ENCODE results near the gene DLEC1. TPM values are rescaled to one million over a fixed set of nuclear protein-coding genes. Genes with fewer than 3 reads are reported as not detected.
"Not testable (repeated sequence)": the region's sequence is repeated elsewhere in the genome, so short reads cannot be mapped to it uniquely, and the experiment has no call there.

DLEC1 gene
- total RNA-seq, 1 donor from 2014 or later, result 0.41 TPM

DNA sequence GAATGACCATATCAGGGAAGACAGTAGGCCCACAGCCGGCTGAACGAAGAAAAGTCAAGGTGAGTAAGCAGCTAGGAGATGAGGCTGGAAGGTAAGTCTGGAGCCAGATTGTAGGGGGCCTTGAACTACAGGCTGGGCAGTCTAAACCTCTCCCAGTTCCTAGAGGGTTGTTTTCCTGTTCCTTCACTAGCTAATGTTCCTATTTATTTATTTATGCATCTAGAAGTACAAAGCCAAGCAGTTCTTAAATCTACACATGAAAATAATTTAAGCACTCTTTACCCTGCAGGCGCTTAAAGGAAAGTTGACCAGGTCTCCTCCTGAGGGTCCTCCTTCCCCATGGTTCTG is 94.2 kb downstream of the DLEC1 start:
- FAIRE-seq, result no peak
- no peak for DNase-seq (ENCODE audit: low spot score in 2 of 2)

DNA sequence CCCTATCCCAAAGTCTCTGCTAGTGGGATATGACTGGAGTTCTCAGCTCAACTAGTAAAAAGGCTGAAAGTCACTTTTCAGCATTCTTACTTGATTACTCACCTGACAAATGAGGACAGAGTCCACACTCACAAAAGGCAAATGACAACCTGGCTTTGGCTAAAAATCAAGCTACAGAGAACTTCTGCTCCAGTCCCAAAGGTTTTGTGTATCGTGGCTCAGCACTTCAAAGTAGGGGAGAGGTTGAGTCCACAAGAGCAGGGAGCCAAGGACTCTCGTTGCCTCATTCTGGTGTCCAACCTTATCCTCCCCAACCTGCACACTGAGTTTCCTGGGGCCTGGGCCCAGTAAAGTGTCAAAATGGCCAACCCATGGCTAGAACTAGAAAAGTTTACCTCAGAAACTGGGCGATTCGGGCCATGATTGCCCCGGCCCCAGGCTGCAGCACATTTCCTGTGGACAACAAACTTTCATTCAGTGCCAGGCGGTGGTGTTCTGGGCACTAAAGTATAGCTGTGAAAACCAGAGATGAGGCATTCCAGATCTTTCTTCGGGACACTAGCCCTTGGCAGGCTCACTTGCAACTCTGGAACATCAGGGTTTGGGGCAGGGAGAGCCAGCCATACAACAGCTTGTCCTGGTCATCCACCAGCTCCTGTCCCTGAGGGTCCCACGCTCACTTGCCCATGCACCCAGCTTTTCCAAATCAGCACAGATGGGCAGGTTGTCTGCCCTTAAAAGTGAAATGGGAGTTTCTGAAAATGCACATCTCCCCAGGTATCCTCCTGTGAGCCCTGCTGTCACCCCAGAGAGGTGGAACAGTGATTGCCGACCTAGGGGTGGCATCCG is 94.8 kb downstream of the DLEC1 start:
- DNase-seq (ENCODE audit: low spot score in 2 of 2) (no peak), FAIRE-seq (no peak)

DNA sequence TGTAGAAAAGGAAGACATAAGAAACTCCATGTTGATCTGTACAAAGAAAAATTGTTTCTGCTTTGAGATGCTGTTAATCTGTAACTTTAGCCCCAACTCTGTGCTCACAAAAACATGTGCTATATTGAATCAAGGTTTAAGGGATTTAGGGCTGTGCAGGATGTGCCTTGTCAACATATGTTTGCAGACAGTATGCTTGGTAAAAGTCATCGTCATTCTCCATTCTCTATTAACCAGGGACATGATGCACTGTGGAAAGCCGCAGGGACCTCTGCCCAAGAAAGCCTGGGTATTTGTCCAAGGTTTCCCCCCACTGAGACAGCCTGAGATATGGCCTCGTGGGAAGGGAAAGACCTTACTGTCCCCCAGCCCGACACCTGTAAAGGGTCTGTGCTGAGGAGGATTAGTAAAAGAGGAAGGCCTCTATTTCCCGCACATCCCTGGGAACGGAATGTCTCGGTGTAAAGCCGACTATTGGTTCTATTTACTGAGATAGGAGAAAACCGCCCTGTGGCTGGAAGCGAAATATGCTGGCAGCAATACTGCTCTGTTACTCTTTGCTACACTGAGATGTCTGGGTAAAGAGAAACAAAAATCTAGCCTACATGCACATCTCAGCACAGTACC is 95.6 kb downstream of the DLEC1 start:
- not testable (repeated sequence) for DNase-seq (ENCODE audit: low spot score in 2 of 2); FAIRE-seq

- not testable (repeated sequence) for DNase-seq (ENCODE audit: low spot score in 2 of 2); FAIRE-seq
These were observed 96.7 kb downstream of the DLEC1 start for GRCh38 chr3:38135621-38136277.

DNA sequence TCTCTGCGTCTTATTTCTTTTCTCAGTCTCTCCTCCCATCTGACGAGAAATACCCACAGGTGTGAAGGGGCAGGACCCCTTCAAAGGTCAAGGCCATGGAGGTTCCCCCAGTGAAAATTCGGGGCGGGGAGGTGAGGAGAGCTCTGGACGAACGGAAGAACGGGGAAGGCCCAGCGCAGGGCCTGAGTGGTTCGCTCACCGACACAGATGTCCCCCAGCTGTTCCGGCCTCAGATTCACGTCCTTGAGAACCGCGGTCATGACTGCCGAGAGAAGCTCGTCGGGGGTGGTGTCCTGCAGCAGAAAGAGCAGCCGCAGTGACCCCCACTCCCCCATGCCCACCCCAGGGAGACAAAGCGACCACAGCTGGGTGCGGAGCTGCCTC is 97.4 kb downstream of the DLEC1 start:
- DNase-seq (ENCODE audit: low spot score in 2 of 2) (no peak), FAIRE-seq (no peak)

DNA sequence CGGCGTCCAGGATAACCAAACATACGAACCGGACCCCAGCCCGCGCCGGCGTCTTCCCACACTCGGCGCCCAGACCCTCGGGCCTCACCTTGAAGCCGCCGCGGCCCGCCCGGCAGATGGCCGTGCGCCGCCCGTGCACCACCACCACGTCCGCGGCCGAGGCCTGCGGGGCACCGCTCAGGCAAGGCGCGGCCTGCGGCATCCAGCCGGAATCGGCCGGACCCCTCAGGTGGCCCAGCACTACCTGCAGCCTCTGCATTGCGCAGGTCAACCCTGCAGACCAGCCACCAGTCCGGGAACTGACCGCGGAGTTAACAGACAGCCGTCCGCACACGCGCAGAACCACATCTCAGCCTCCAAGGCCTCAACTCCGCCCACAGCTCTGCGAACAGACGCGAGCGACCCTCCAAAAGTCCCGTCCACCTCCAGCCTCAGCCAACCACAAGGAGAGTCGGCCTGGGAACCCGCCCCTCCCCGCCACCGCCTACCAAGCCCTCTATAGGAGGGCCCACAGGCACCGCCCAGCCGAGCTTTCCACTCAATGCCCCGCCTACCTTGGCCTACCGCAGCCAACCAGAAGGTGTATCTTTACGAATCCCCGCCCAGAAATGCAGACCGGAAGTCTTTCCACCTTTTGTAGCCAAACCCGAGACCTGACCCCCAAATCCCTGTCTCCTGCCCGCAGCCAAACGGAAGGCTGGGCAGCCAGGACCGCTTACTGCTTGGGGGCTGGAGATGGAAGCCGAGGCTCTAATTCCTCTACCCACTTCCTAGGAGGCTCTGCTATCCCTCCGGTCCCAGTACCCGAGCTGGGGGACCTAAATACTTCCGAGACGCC is 98.0 kb downstream of the DLEC1 start, which contains the start of gene ACAA1:
Gene ACAA1, minus strand, starts transcription at position 351 of the 838 bp plus-strand sequence. Its CDS starts 92 bp downstream, at position 259.
- peak; percentile 76 for FAIRE-seq
- peak; percentile 97 to 98 for DNase-seq (ENCODE audit: low spot score in 2 of 2)

DNA sequence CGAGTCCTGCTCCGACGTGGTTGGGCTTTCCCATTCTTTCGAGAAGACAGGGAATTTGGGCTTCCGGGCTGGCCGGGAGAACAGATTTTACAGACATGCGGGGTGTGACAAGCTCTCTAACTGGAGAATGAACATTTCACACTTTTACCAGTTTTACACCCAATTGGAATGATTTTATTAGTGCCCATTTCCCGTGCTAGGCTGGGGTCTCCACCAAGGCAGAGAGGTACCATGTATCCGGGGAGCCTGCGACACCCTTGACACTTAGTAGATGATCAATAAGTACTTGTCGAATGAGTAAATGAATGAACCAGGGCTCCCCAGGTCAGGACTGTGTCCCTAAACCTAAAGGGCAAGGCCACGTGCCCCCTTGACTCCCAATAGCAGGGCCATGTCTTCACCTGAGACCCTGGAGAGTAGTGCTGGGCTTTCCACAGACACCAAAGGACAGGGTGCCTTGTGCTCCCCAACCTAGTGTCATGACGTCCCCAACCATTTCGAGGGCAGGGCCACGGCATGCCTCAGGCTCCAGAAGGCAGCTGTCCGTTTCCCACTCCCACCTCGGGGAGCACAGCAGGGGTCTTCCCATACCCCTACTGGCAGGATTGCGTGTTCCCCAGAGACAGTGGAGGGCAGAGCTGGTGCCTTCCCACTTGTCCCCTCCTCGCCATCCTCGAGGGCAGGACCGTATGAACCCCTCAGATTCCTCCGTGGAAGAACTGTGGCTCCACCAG is 98.8 kb downstream of the DLEC1 start:
- FAIRE-seq (no peak), DNase-seq (ENCODE audit: low spot score in 2 of 2) (peak in 1 of 2 donors; percentile 35)

DNA sequence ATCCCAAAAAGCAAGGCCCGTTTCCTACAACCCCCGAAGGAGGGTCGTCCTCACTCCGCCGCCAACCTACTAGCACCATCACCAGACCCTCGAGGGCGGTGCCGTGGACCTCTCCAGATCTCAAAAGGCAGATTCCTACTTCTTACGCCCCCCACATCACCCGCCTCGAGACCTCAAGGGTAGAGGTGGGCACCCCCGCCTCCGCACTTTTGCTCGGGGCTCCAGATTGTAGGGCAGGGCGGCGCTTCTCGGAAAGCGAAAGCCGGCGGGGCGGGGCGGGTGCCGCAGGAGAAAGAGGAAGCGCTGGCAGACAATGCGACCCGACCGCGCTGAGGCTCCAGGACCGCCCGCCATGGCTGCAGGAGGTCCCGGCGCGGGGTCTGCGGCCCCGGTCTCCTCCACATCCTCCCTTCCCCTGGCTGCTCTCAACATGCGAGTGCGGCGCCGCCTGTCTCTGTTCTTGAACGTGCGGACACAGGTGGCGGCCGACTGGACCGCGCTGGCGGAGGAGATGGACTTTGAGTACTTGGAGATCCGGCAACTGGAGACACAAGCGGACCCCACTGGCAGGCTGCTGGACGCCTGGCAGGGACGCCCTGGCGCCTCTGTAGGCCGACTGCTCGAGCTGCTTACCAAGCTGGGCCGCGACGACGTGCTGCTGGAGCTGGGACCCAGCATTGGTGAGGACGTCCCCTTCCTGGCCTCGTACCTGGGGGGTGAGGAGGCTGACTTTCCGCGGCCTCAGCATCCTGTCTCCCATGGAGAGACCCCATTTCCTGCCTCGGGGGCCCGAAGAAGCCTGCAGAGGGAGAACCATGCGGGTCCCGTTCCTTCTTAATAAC is 99.6 kb downstream of the DLEC1 start, which contains the start of gene MYD88:
Gene MYD88, plus strand, starts transcription at position 313 of the 842 bp plus-strand sequence. Its CDS starts 40 bp downstream, at position 353.
- FAIRE-seq, result no peak
- peak; percentile 33 to 57 for DNase-seq (ENCODE audit: low spot score in 2 of 2)

GRCh38 chr3:38139191-38139590 is 100.2 kb downstream of the DLEC1 start:
- FAIRE-seq (no peak), DNase-seq (ENCODE audit: low spot score in 2 of 2) (no peak)

DNA sequence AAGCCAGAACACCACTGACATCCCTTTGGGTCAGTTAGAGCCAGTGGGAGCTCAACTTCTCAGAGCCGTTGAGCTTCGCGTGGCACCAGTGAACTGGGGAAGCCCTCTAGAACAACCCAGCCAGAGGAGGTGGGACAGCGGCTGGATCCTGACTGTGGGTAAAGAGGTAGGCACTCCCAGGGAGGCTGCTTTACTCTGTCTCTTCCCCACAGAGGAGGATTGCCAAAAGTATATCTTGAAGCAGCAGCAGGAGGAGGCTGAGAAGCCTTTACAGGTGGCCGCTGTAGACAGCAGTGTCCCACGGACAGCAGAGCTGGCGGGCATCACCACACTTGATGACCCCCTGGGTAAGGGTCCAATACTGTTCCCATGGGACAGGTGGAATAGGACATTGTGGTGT is 100.6 kb downstream of the DLEC1 start:
- no peak for DNase-seq (ENCODE audit: low spot score in 2 of 2)
- no peak for FAIRE-seq

GRCh38 chr3:38140326-38141172 is 101.5 kb downstream of the DLEC1 start:
- no peak for FAIRE-seq
- no peak for DNase-seq (ENCODE audit: low spot score in 2 of 2)

DNA sequence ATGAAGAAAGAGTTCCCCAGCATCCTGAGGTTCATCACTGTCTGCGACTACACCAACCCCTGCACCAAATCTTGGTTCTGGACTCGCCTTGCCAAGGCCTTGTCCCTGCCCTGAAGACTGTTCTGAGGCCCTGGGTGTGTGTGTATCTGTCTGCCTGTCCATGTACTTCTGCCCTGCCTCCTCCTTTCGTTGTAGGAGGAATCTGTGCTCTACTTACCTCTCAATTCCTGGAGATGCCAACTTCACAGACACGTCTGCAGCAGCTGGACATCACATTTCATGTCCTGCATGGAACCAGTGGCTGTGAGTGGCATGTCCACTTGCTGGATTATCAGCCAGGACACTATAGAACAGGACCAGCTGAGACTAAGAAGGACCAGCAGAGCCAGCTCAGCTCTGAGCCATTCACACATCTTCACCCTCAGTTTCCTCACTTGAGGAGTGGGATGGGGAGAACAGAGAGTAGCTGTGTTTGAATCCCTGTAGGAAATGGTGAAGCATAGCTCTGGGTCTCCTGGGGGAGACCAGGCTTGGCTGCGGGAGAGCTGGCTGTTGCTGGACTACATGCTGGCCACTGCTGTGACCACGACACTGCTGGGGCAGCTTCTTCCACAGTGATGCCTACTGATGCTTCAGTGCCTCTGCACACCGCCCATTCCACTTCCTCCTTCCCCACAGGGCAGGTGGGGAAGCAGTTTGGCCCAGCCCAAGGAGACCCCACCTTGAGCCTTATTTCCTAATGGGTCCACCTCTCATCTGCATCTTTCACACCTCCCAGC is 102.4 kb downstream of the DLEC1 start:
- no peak for DNase-seq (ENCODE audit: low spot score in 2 of 2)
- no peak for FAIRE-seq

DNA sequence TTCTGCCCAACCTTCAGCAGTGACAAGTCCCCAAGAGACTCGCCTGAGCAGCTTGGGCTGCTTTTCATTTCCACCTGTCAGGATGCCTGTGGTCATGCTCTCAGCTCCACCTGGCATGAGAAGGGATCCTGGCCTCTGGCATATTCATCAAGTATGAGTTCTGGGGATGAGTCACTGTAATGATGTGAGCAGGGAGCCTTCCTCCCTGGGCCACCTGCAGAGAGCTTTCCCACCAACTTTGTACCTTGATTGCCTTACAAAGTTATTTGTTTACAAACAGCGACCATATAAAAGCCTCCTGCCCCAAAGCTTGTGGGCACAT is 102.9 kb downstream of the DLEC1 start:
- FAIRE-seq (no peak), DNase-seq (ENCODE audit: low spot score in 2 of 2) (no peak)

DNA sequence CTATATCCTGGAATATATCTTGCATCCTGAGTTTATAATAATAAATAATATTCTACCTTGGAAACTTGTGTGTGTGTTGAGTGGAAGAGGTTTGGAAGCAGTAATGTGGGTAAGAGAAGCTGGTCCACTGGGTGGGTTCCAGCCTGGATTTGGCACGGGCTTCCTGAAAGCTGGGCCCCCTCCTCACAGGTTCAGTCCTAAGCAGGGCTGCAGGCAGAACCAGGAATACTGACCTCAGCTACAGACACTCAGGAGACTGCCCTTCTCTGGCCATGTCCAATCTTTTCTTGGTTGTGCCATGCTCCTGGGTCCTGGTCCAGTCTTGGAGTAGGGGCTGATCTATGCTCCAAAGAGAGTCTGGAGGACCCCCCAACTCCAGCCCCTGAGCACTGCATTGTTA is 104.0 kb downstream of the DLEC1 start:
- FAIRE-seq (no peak), DNase-seq (ENCODE audit: low spot score in 2 of 2) (no peak)

- FAIRE-seq (no peak), DNase-seq (ENCODE audit: low spot score in 2 of 2) (no peak)
These were observed 104.5 kb downstream of the DLEC1 start for GRCh38 chr3:38143511-38143910.

DNA sequence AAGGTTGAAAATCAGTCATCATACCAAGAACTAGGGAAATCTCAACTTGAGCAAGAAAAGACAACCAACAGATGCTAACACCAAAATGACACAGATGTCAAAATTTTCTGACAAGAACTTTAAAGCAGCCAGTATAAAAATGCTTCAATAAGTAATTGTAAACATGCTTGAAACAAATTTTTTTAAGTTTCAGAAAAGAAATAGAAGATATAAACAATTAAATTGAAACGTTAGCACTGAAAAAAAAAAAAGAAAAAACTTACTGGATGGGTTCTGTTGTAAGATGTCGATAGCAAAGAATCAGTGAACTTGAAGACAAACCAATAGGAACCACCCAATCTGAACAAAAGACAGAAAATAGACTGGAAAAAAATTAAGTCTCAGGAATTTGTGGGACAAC is 107.5 kb downstream of the DLEC1 start:
- DNase-seq (ENCODE audit: low spot score in 2 of 2), result no peak
- FAIRE-seq, result no peak

DNA sequence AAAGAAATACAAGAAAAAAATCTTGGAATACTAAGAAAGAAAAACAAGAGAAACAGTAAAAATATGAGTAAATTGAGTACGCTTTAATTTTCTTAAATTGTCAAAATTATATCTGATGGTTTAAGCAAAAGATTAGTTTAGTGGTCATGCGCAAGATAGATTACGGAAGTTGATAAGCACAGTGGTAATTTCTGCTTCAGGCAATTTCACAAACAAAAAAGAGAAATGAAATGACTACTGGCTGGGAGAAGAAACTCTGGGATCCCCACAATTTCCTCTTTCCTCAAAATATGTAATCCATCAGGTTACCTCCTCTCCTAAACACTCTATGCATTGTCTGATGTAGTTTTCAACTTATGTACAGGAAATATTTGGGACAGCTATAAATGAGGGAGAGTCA is 108.4 kb downstream of the DLEC1 start:
- no peak for DNase-seq (ENCODE audit: low spot score in 2 of 2)
- FAIRE-seq, result no peak
